Stomach (tissue), 4 donors: ENCODE results near the gene RPTOR.

ENCODE experiments used
- CTCF ChIP-seq, 7 experiments: fragments of 450-650 bp in 4 of 7; fragments of 200-600 bp in 3 of 7; sonication (generic) in 3 of 7; IDR thresholded peaks; one replicate each; pipeline ENCODE4 v1.5.1; 2016 to 2019; ENCODE audit warnings: antibody characterized with exemption in 7 of 7, control low read depth in 2 of 7, mild to moderate bottlenecking in 1 of 7
- EP300 ChIP-seq: sonication (generic); formaldehyde crosslinking; IDR thresholded peaks from one replicate; pipeline ENCODE4 v1.6.1; 2017; ENCODE audit warnings: antibody characterized with exemption
- POLR2A ChIP-seq, 4 donors: fragments of 450-650 bp; IDR thresholded peaks; one replicate each; pipeline ENCODE4 v1.6.1; 2016; ENCODE audit warnings: antibody characterized with exemption in 4 of 4, control low read depth in 2 of 4, mild to moderate bottlenecking in 1 of 4, moderate library complexity in 1 of 4
- POLR2AphosphoS5 ChIP-seq, 3 donors: sonication (generic); formaldehyde crosslinking; IDR thresholded peaks; one replicate each; pipeline ENCODE4 v1.6.1; 2016; ENCODE audit warnings: antibody characterized with exemption in 3 of 3

DNA sequence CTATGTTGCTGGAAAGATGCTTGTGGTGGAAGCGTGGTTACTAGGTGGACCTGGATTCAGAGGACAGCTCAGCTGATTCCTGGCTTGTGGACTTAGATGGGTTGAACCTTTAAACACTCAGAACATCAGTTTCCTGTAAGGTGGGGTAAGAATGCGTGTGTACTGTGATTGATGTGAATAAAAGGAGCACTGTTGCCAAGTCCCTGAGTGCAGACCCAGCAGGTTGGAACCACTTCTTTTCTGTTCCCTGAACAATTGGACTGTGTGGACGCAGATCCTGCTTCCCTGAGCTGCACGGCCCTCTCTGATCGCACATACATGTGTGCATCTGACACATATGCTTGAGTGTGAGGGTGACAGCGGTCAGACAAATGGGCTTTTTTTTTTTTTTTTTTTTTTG, 37.5 kb downstream of the RPTOR start:
- TF ChIP-seq POLR2A (IDR thresholded peaks at IDR 0.05) (no peak), CTCF (IDR thresholded peaks at IDR 0.05) (no peak), POLR2AphosphoS5 (IDR thresholded peaks at IDR 0.05) (no peak), EP300 (no peak)
